HL-60 (cell line): ENCODE results near the gene CACFD1.

Experiments
- GABPA ChIP-seq: IDR thresholded peaks from 2 replicates; pipeline ENCODE4 v1.6.1; 2012; ENCODE audit warnings: low read depth
- TF ChIP-seq, protein P1 (sequence below): IDR thresholded peaks from one replicate; pipeline ENCODE4 v1.5.1; 2011; ENCODE audit warnings: low read length, control low read depth, inconsistent platforms; ENCODE audit not compliant: insufficient read depth
- TF ChIP-seq, protein P2 (sequence below): IDR thresholded peaks from 2 replicates; pipeline ENCODE4 v1.6.1; 2012; ENCODE audit warnings: low read depth; ENCODE audit not compliant: insufficient replicate concordance

DNA sequence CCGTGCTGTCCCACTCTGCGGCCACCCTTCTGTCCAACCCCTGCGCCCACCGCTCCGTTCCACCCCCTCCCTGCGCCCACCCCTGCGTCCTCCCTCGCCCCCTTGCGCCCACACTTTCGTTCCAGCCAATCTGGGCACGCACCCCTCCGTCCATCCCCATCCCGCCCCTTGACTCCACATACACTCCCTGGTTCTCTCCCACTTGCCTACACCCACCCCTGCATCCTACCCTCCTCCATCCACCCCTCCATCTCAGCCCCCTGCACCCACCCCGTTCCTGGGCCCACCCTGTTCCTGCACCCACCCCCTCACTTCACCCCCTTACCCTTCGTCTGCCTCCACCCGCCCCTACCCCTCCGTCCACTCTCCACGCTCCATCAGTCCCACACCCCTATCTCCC, 30.6 kb upstream of the CACFD1 start:
- TF ChIP-seq GABPA = no peak
- TF ChIP-seq, protein P1, sequence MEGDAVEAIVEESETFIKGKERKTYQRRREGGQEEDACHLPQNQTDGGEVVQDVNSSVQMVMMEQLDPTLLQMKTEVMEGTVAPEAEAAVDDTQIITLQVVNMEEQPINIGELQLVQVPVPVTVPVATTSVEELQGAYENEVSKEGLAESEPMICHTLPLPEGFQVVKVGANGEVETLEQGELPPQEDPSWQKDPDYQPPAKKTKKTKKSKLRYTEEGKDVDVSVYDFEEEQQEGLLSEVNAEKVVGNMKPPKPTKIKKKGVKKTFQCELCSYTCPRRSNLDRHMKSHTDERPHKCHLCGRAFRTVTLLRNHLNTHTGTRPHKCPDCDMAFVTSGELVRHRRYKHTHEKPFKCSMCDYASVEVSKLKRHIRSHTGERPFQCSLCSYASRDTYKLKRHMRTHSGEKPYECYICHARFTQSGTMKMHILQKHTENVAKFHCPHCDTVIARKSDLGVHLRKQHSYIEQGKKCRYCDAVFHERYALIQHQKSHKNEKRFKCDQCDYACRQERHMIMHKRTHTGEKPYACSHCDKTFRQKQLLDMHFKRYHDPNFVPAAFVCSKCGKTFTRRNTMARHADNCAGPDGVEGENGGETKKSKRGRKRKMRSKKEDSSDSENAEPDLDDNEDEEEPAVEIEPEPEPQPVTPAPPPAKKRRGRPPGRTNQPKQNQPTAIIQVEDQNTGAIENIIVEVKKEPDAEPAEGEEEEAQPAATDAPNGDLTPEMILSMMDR = no peak
- TF ChIP-seq, protein P2, sequence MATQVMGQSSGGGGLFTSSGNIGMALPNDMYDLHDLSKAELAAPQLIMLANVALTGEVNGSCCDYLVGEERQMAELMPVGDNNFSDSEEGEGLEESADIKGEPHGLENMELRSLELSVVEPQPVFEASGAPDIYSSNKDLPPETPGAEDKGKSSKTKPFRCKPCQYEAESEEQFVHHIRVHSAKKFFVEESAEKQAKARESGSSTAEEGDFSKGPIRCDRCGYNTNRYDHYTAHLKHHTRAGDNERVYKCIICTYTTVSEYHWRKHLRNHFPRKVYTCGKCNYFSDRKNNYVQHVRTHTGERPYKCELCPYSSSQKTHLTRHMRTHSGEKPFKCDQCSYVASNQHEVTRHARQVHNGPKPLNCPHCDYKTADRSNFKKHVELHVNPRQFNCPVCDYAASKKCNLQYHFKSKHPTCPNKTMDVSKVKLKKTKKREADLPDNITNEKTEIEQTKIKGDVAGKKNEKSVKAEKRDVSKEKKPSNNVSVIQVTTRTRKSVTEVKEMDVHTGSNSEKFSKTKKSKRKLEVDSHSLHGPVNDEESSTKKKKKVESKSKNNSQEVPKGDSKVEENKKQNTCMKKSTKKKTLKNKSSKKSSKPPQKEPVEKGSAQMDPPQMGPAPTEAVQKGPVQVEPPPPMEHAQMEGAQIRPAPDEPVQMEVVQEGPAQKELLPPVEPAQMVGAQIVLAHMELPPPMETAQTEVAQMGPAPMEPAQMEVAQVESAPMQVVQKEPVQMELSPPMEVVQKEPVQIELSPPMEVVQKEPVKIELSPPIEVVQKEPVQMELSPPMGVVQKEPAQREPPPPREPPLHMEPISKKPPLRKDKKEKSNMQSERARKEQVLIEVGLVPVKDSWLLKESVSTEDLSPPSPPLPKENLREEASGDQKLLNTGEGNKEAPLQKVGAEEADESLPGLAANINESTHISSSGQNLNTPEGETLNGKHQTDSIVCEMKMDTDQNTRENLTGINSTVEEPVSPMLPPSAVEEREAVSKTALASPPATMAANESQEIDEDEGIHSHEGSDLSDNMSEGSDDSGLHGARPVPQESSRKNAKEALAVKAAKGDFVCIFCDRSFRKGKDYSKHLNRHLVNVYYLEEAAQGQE = no peak
